Liver (tissue), 3 donors: ENCODE data around the gene RNH1.

ENCODE experiments used
- ATF3 ChIP-seq: IDR thresholded peaks from 2 replicates; pipeline ENCODE4 v1.6.1; 2016; ENCODE audit warnings: antibody characterized with exemption
- FOXA1 ChIP-seq: IDR thresholded peaks from 2 replicates; pipeline ENCODE4 v1.6.1; 2016; ENCODE audit warnings: antibody characterized with exemption
- GABPA ChIP-seq, 2 donors: IDR thresholded peaks in 1 of 2; conservative IDR thresholded peaks in 1 of 2; 2 replicates each; pipeline ENCODE4 v1.6.1; 2016; ENCODE audit warnings: antibody characterized with exemption in 2 of 2, mild to moderate bottlenecking in 1 of 2, moderate library complexity in 1 of 2
- HNF4G ChIP-seq: IDR thresholded peaks from 2 replicates; pipeline ENCODE4 v1.6.1; 2016; ENCODE audit warnings: antibody characterized with exemption
- JUND ChIP-seq, 2 donors: IDR thresholded peaks; 2 replicates each; pipeline ENCODE4 v1.6.1; 2016; ENCODE audit warnings: antibody characterized with exemption in 2 of 2
- MAX ChIP-seq: IDR thresholded peaks from 2 replicates; pipeline ENCODE4 v1.6.1; 2016; ENCODE audit warnings: antibody characterized with exemption
- NR2F2 ChIP-seq: IDR thresholded peaks from 2 replicates; pipeline ENCODE4 v1.6.1; 2016; ENCODE audit warnings: antibody characterized with exemption
- RAD21 ChIP-seq, 2 donors: IDR thresholded peaks; 2 replicates each; pipeline ENCODE4 v1.6.1; 2016; ENCODE audit warnings: antibody characterized with exemption in 2 of 2, mild to moderate bottlenecking in 2 of 2
- TAF1 ChIP-seq: conservative IDR thresholded peaks from 2 replicates; pipeline ENCODE4 v1.6.1; 2016; ENCODE audit warnings: antibody characterized with exemption, mild to moderate bottlenecking
- YY1 ChIP-seq: IDR thresholded peaks from 2 replicates; pipeline ENCODE4 v1.6.1; 2016; ENCODE audit warnings: antibody characterized with exemption, mild to moderate bottlenecking
- ZBTB33 ChIP-seq: IDR thresholded peaks from 2 replicates; pipeline ENCODE4 v1.6.1; 2016; ENCODE audit warnings: antibody characterized with exemption
- TF ChIP-seq, protein P1 (sequence below): fragments of 150-350 bp; IDR thresholded peaks from 2 replicates; pipeline ENCODE4 v1.5.1; 2017; ENCODE audit warnings: improper control_type of control experiment, low read depth, low read length; ENCODE audit not compliant: missing input control
- TF ChIP-seq, protein P2 (sequence below): IDR thresholded peaks from 2 replicates; pipeline ENCODE4 v1.6.1; 2016; ENCODE audit warnings: antibody characterized with exemption, mild to moderate bottlenecking
- donor health status: healthy.
- donor health status: healthy.

GRCh38 chr11:544817-545166 is 37.8 kb upstream of the RNH1 start:
- TF ChIP-seq, protein P1, sequence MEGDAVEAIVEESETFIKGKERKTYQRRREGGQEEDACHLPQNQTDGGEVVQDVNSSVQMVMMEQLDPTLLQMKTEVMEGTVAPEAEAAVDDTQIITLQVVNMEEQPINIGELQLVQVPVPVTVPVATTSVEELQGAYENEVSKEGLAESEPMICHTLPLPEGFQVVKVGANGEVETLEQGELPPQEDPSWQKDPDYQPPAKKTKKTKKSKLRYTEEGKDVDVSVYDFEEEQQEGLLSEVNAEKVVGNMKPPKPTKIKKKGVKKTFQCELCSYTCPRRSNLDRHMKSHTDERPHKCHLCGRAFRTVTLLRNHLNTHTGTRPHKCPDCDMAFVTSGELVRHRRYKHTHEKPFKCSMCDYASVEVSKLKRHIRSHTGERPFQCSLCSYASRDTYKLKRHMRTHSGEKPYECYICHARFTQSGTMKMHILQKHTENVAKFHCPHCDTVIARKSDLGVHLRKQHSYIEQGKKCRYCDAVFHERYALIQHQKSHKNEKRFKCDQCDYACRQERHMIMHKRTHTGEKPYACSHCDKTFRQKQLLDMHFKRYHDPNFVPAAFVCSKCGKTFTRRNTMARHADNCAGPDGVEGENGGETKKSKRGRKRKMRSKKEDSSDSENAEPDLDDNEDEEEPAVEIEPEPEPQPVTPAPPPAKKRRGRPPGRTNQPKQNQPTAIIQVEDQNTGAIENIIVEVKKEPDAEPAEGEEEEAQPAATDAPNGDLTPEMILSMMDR, result no peak
- TF ChIP-seq NR2F2, result no peak
- no peak for TF ChIP-seq ATF3
- TF ChIP-seq ZBTB33, result no peak
- no peak for TF ChIP-seq JUND (IDR thresholded peaks at IDR 0.05)
- TF ChIP-seq RAD21 (IDR thresholded peaks at IDR 0.05), result no peak
- no peak for TF ChIP-seq MAX
- TF ChIP-seq YY1, result no peak
- TF ChIP-seq GABPA (IDR thresholded peaks at IDR 0.05 in 1 of 2, conservative IDR thresholded peaks at IDR 0.05 in 1 of 2), result no peak
- TF ChIP-seq, protein P2, sequence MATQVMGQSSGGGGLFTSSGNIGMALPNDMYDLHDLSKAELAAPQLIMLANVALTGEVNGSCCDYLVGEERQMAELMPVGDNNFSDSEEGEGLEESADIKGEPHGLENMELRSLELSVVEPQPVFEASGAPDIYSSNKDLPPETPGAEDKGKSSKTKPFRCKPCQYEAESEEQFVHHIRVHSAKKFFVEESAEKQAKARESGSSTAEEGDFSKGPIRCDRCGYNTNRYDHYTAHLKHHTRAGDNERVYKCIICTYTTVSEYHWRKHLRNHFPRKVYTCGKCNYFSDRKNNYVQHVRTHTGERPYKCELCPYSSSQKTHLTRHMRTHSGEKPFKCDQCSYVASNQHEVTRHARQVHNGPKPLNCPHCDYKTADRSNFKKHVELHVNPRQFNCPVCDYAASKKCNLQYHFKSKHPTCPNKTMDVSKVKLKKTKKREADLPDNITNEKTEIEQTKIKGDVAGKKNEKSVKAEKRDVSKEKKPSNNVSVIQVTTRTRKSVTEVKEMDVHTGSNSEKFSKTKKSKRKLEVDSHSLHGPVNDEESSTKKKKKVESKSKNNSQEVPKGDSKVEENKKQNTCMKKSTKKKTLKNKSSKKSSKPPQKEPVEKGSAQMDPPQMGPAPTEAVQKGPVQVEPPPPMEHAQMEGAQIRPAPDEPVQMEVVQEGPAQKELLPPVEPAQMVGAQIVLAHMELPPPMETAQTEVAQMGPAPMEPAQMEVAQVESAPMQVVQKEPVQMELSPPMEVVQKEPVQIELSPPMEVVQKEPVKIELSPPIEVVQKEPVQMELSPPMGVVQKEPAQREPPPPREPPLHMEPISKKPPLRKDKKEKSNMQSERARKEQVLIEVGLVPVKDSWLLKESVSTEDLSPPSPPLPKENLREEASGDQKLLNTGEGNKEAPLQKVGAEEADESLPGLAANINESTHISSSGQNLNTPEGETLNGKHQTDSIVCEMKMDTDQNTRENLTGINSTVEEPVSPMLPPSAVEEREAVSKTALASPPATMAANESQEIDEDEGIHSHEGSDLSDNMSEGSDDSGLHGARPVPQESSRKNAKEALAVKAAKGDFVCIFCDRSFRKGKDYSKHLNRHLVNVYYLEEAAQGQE, result no peak
- no peak for TF ChIP-seq HNF4G
- TF ChIP-seq FOXA1, result no peak
- no peak for TF ChIP-seq TAF1
